GM12878 (cell line): Measurements from ENCODE around the gene RNF126. TPM values are rescaled to one million over a fixed set of nuclear protein-coding genes. Genes with fewer than 3 reads are reported as not detected.
"Not testable (repeated sequence)": the region's sequence is repeated elsewhere in the genome, so short reads cannot be mapped to it uniquely, and the experiment has no call there.

Source experiments
- ATAC-seq: fragments of 200-7000 bp; cut with Tn5 transposase; 3 replicates; pipeline ENCODE4 v1.9.1; 2020; ENCODE audit warnings: mild to moderate bottlenecking, moderate library complexity
- BruUV-seq: library from RNA; stranded (reverse); fragments of 400-500 nt; replicated peaks from 2 replicates; lab custom pipeline; 2021; lab: Mats Ljungman, UMichigan
- CTCF ChIA-PET: fragments of 300-600 bp; sonication (Branson Sonifier 250); formaldehyde crosslinking; extraction: SDS; loops from one replicate; lab custom pipeline; 2021; ENCODE audit warnings: inconsistent platforms; lab: Yijun Ruan, JAX
- POLR2A ChIA-PET: fragments of 350-600 bp; formaldehyde crosslinking; extraction: SDS; loops from one replicate; lab custom pipeline; 2021; ENCODE audit warnings: inconsistent platforms; lab: Charles Lee
- RAD21 ChIA-PET: fragments of 300-600 bp; sonication (Branson Sonifier 250); formaldehyde crosslinking; loops from one replicate; lab custom pipeline; 2023; ENCODE audit warnings: antibody characterized with exemption; ENCODE audit not compliant: unreplicated experiment; lab: Charles Lee
- SMC1A ChIA-PET: fragments of 300-600 bp; sonication (Branson Sonifier 250); formaldehyde crosslinking; loops from one replicate; lab custom pipeline; 2023; ENCODE audit not compliant: unreplicated experiment, uncharacterized antibody; lab: Charles Lee
- DNase-seq: peaks from one replicate; pipeline ENCODE4 v3.0.0-alpha.2; 2011; ENCODE audit warnings: low read depth, low spot score
- FAIRE-seq: peaks from 3 replicates; lab custom pipeline; 2011; peaks lifted over from hg19 to GRCh38; lab: Jason Lieb, UNC
- H2AFZ ChIP-seq: 2 replicates; pipeline ENCODE4 v1.6.0; 2011; ENCODE audit warnings: low read depth, low read length, control low read depth; ENCODE audit not compliant: control insufficient read depth
- H3K27ac ChIP-seq: 2 replicates; pipeline ENCODE4 v1.5.1; 2011; ENCODE audit warnings: control low read depth; ENCODE audit not compliant: control insufficient read depth, insufficient read depth
- H3K27me3 ChIP-seq, 2 experiments: replicated peaks in 1 of 2; 2 replicates each; pipeline versions ENCODE4 v1.6.0 to v1.6.1; 2011; ENCODE audit warnings: low read length in 1 of 2; ENCODE audit not compliant: control insufficient read depth in 2 of 2, insufficient read depth in 2 of 2
- H3K36me3 ChIP-seq, 2 experiments: 2 replicates each; pipeline ENCODE4 v1.5.1; 2011; ENCODE audit warnings: low read length in 1 of 2; ENCODE audit not compliant: control insufficient read depth in 2 of 2, insufficient read depth in 2 of 2
- H3K4me1 ChIP-seq: 2 replicates; pipeline ENCODE4 v1.6.1; 2011; ENCODE audit warnings: mild to moderate bottlenecking, low read length, moderate library complexity, mixed read lengths; ENCODE audit not compliant: control insufficient read depth, insufficient read depth
- H3K4me2 ChIP-seq: 2 replicates; pipeline ENCODE4 v1.6.0; 2011; ENCODE audit warnings: control low read depth; ENCODE audit not compliant: control insufficient read depth, insufficient read depth
- H3K4me3 ChIP-seq: fragments of 200-600 bp; sonication (generic); 2 replicates; pipeline ENCODE4 v1.5.1; 2016
- H3K79me2 ChIP-seq: 2 replicates; pipeline ENCODE4 v1.6.0; 2011; ENCODE audit warnings: low read length; ENCODE audit not compliant: control insufficient read depth, insufficient read depth
- H3K9ac ChIP-seq: 2 replicates; pipeline ENCODE4 v1.8.0; 2011; ENCODE audit warnings: low read length, control low read depth, mixed read lengths; ENCODE audit not compliant: control insufficient read depth, insufficient read depth
- H3K9me3 ChIP-seq: replicated peaks from 3 replicates; pipeline ENCODE4 v1.5.1; 2011; ENCODE audit warnings: mild to moderate bottlenecking, low read length; ENCODE audit not compliant: control insufficient read depth, insufficient read depth
- H4K20me1 ChIP-seq: 2 replicates; pipeline ENCODE4 v1.6.0; 2011; ENCODE audit not compliant: control insufficient read depth, insufficient read depth
- ZNF274 ChIP-seq: IDR thresholded peaks from one replicate; pipeline ENCODE4 v1.8.0; 2011; ENCODE audit not compliant: insufficient read length, insufficient read depth
- WGBS: methylation state at CpG from one replicate; pipeline ENCODE4 v1.1.6; 2016; ENCODE audit warnings: low lambda C conversion rate; ENCODE audit not compliant: insufficient replicate concordance, insufficient coverage; ENCODE audit errors: missing lambda C conversion rate; 5-methylcytosine and 5-hydroxymethylcytosine counted together
- in situ Hi-C: fragments of 300-500 bp; cut with MboI; formaldehyde crosslinking; loops from 9 replicates; pipeline ENCODE4 v1.14.3; 2018; ENCODE audit warnings: mixed read lengths
- intact Hi-C: fragments of 100-400 bp; cut with micrococcal nuclease; formaldehyde crosslinking; loops from one replicate; pipeline ENCODE4 v1.14.2; 2022; ENCODE audit not compliant: unreplicated experiment
- polyA plus RNA-seq, 11 experiments: library from polyadenylated mRNA; depleted of rRNA in 4 of 11; unstranded in 6 of 11; stranded (reverse) in 5 of 11; fragments of >200 nt; fragmentation: Nextera tagmentation in 4 of 11; fragmentation: Illumina TruSeq in 1 of 11; extraction: Ambion mirVana in 4 of 11; extraction: Trizol in 1 of 11; gene quantifications; 1 replicate in 1 of 11; 2 replicates in 10 of 11; pipeline versions ENCODE4 v1.2.1 to v1.2.3, GENCODE V29; 2011 to 2016; ENCODE audit warnings: inconsistent platforms in 2 of 11, missing spikeins in 2 of 11, low read depth in 1 of 11
- total RNA-seq, 4 experiments: library from RNA; depleted of rRNA in 3 of 4; stranded (reverse); fragments of >200 nt in 3 of 4; fragmentation: Illumina TruSeq in 1 of 4; extraction: Trizol in 1 of 4; gene quantifications; 2 replicates each; pipeline versions ENCODE4 v1.2.1 to v1.2.3, GENCODE V29; 2013 to 2021

RNF126 gene
- total and polyA plus RNA-seq, 10 of the 15 experiments (the other 5 are each of a cell fraction or from before 2014, with no cell fraction given), result 0.45 to 100 (median 50.6) TPM

- H4K20me1 ChIP-seq, DNase-seq, in situ Hi-C loops, H3K4me2 ChIP-seq, H3K27me3 ChIP-seq, ATAC-seq, H3K79me2 ChIP-seq, RAD21 ChIA-PET, H3K36me3 ChIP-seq, H3K9me3 ChIP-seq, SMC1A ChIA-PET, CTCF ChIA-PET, intact Hi-C loops, H2AFZ ChIP-seq, H3K4me3 ChIP-seq, H3K4me1 ChIP-seq, FAIRE-seq, H3K27ac ChIP-seq, H3K9ac ChIP-seq, BruUV-seq: not testable (repeated sequence)
- WGBS, result 6% methylated on average over 13 of the region's 13 CpGs
- POLR2A ChIA-PET, result interaction anchor here (0.8 kb wide), 1 partner anchor 57 kb away, joined by 3 read pairs; no protein-coding TSS in a partner anchor
Measured at GRCh38 chr19:603302-603639, 59.7 kb downstream of the RNF126 start.

GRCh38 chr19:602391-603301, 60.4 kb downstream of the RNF126 start:
- no TSS peak for BruUV-seq
- no peaks in the 10 kb centered on the region for H4K20me1 ChIP-seq
- H3K9ac ChIP-seq, result no peak overlapping the region
- no peaks in the 10 kb centered on the region for H3K79me2 ChIP-seq
- ATAC-seq, result no peak
- RAD21 ChIA-PET, result no interaction called here
- no peak for TF ChIP-seq ZNF274
- no peaks in the 10 kb centered on the region; the same call in 2 of the 3 replicates for H3K9me3 ChIP-seq
- no peaks in the 10 kb centered on the region for H3K27me3 ChIP-seq
- 43% methylated on average over 29 of the region's 35 CpGs for WGBS
- no peak overlapping the region for H3K4me3 ChIP-seq
- intact Hi-C loops (no loop called here), in situ Hi-C loops (no loop called here)
- CTCF ChIA-PET, result no interaction called here
- H3K4me2 ChIP-seq, result no peak overlapping the region
- POLR2A ChIA-PET, result interaction anchor here (0.8 kb wide), 1 partner anchor 58 kb away, joined by 3 read pairs; no protein-coding TSS in a partner anchor
- no peaks in the 10 kb centered on the region for H3K4me1 ChIP-seq
- no peaks in the 10 kb centered on the region for H3K36me3 ChIP-seq
- no peak for FAIRE-seq
- DNase-seq, result no peak
- H2AFZ ChIP-seq, result no peak overlapping the region
- SMC1A ChIA-PET, result no interaction called here
- no peak overlapping the region for H3K27ac ChIP-seq
